ENCODE results near the gene NTM. TPM values are rescaled to one million over a fixed set of nuclear protein-coding genes. Genes with fewer than 3 reads are reported as not detected.

NTM gene
- total RNA-seq, 6 donors from 2014 or later = 4.1 to 151 (median 115) TPM

DNA sequence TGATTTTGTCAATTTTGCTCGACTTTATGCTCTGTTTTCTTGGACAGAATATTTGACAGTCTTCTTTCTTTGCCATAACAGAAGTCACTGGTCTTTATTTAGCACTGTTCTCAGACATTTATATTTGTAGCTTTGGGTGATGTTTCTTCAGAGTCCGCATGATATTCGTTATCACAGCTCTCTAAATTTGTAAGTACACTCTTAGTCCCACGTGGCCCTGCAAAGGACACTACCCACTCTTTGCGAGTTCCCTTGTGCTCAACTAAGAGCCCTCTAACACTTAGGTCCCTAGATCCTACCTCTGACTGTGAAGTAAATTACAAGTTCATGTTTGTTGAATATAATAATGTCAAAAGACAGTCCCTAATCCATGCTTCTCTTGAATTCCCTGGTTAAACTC lies 651.9 kb downstream of the NTM start:
- no peaks in the 10 kb centered on the region for H3K36me3 ChIP-seq
- WGBS, 2 donors = 77 to 82% methylated on average over 5 of the region's 5 CpGs
- TF ChIP-seq, protein P1, sequence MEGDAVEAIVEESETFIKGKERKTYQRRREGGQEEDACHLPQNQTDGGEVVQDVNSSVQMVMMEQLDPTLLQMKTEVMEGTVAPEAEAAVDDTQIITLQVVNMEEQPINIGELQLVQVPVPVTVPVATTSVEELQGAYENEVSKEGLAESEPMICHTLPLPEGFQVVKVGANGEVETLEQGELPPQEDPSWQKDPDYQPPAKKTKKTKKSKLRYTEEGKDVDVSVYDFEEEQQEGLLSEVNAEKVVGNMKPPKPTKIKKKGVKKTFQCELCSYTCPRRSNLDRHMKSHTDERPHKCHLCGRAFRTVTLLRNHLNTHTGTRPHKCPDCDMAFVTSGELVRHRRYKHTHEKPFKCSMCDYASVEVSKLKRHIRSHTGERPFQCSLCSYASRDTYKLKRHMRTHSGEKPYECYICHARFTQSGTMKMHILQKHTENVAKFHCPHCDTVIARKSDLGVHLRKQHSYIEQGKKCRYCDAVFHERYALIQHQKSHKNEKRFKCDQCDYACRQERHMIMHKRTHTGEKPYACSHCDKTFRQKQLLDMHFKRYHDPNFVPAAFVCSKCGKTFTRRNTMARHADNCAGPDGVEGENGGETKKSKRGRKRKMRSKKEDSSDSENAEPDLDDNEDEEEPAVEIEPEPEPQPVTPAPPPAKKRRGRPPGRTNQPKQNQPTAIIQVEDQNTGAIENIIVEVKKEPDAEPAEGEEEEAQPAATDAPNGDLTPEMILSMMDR (IDR thresholded peaks at IDR 0.05) = no peak
- TF ChIP-seq POLR2AphosphoS5 (IDR thresholded peaks at IDR 0.05) (no peak), EP300 (IDR thresholded peaks at IDR 0.05) (no peak), POLR2A (IDR thresholded peaks at IDR 0.05) (no peak)
- no peaks in the 10 kb centered on the region for H3K4me1 ChIP-seq
- no peak for DNase-seq
- no peaks in the 10 kb centered on the region for H3K27me3 ChIP-seq
- no peak overlapping the region for H3K4me3 ChIP-seq
- no peak for ATAC-seq (ENCODE audit: low FRiP score in 2 of 2)
- H3K27ac ChIP-seq = no peak overlapping the region
- H3K9me3 ChIP-seq = no peaks in the 10 kb centered on the region

GRCh38 chr11:132022733-132023478 lies 652.5 kb downstream of the NTM start:
- Histone ChIP-seq H3K27me3 (no peaks in the 10 kb centered on the region), H3K4me3 (no peak overlapping the region), H3K4me1 (no peaks in the 10 kb centered on the region), H3K27ac (no peak overlapping the region), H3K36me3 (no peaks in the 10 kb centered on the region), H3K9me3 (no peaks in the 10 kb centered on the region)
- 55 to 66% methylated on average over 6 of the region's 6 CpGs for WGBS, 2 donors
- DNase-seq (no peak), ATAC-seq (ENCODE audit: low FRiP score in 2 of 2) (no peak)
- no peak for TF ChIP-seq POLR2A (IDR thresholded peaks at IDR 0.05)
- TF ChIP-seq, protein P1 (IDR thresholded peaks at IDR 0.05) = no peak
- no peak for TF ChIP-seq EP300 (IDR thresholded peaks at IDR 0.05)
- no peak for TF ChIP-seq POLR2AphosphoS5 (IDR thresholded peaks at IDR 0.05)

GRCh38 chr11:132024587-132025295 lies 654.3 kb downstream of the NTM start:
- Histone ChIP-seq H3K27ac (no peak overlapping the region), H3K9me3 (no peaks in the 10 kb centered on the region), H3K4me3 (no peak overlapping the region), H3K27me3 (no peaks in the 10 kb centered on the region), H3K4me1 (no peaks in the 10 kb centered on the region), H3K36me3 (no peaks in the 10 kb centered on the region)
- no peak for DNase-seq
- 82 to 84% methylated on average over 8 of the region's 8 CpGs for WGBS, 2 donors
- no peak for TF ChIP-seq POLR2AphosphoS5 (IDR thresholded peaks at IDR 0.05)
- no peak for TF ChIP-seq POLR2A (IDR thresholded peaks at IDR 0.05)
- TF ChIP-seq, protein P1 (IDR thresholded peaks at IDR 0.05) = no peak
- TF ChIP-seq EP300 (IDR thresholded peaks at IDR 0.05) = no peak
- peak in 1 of 2 donors; percentile 61 for ATAC-seq (ENCODE audit: low FRiP score in 2 of 2)

DNA sequence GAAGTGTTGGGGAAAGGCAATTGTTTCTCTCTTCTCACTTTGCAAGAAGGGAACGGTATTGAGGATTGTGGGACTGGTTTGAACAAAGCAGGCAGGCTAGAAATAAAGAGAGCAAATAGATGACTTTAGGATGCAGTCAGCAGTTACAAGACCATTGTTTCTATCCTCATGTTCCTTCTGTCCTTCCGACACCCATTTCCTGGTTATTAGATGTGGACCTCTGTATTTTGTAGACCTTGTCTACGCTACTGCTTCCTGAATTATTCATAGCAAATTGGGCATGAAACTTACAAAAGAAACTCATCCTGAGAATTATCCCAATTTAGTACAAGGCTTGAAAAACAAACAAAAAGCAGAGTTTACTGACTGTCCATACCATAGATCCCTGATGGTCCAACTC lies 656.3 kb downstream of the NTM start:
- Histone ChIP-seq H3K4me1 (no peaks in the 10 kb centered on the region), H3K27me3 (no peaks in the 10 kb centered on the region), H3K4me3 (no peak overlapping the region), H3K9me3 (no peaks in the 10 kb centered on the region), H3K36me3 (no peaks in the 10 kb centered on the region), H3K27ac (no peak overlapping the region)
- TF ChIP-seq, protein P1 (IDR thresholded peaks at IDR 0.05) = no peak
- TF ChIP-seq POLR2AphosphoS5 (IDR thresholded peaks at IDR 0.05) (no peak), EP300 (IDR thresholded peaks at IDR 0.05) (no peak)
- ATAC-seq (ENCODE audit: low FRiP score in 2 of 2) (no peak), DNase-seq (no peak)
- WGBS, 2 donors = 62 to 75% methylated on average over 3 of the region's 3 CpGs
